HG02973 (cell line): Measurements from ENCODE around the gene CSF3R.

Experiments
- ATAC-seq: cut with Tn5 transposase; IDR thresholded peaks from one replicate; pipeline ENCODE4 v1.9.1; 2021; ENCODE audit warnings: moderate library complexity; ENCODE audit not compliant: unreplicated experiment

The CSF3R gene

DNA sequence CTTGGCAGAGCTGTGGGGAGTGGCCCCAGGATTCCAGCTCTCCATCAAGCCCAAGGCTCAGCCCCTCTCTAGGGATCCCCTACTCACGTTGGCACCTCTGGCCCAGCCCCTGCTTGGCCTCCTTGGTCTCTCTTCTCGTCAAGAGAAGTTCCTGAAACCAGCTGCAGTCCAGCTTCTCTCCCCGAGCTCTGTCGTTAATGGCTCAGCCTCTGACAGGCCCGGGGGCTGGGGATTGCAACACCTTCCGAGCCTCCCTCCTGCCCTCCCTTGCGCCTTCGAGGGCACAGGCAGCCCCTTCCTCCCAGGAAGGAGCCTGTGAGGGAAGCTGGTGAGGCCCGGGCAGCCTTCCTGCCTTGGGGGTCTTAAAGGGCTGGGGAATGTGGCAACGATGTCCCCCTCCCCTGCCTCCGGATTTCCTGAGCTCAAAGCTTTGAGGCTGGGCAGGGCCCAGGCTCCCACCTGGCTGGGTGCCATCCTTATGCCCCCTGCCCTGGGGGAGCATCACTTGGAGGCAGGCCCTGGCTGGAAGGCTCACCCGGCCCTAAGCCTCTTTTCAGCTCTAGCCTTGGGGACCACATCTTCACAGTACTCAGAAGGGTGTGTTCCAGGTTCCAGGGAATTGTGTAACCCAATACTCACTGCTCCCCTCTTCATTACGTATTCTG is at the start of gene CSF3R:
Gene CSF3R, minus strand, starts transcription at position 190 of the 665 bp plus-strand sequence. CDS start 3,417 bp downstream, outside the sequence.
- ATAC-seq: no peak

DNA sequence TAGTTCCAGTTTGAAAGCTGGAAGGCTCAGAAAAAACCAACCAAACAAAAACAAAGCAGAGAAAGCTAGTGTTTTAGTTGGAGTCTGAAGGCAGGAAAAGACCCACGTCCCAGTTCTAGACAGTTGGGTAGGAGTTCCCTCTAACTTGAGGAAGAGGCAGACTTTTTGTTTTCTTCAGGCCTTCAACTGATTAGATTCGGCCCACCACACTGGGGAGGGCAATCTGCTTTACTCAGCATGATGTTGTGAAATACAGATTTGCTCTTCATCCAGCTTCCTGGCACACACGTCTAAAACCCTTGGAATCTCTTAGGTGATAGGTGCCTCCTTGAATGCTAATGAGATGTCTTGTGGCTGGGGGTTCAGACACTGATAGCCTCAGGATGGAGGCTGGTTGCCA is 49.1 kb upstream of the CSF3R start:
- no peak for ATAC-seq

DNA sequence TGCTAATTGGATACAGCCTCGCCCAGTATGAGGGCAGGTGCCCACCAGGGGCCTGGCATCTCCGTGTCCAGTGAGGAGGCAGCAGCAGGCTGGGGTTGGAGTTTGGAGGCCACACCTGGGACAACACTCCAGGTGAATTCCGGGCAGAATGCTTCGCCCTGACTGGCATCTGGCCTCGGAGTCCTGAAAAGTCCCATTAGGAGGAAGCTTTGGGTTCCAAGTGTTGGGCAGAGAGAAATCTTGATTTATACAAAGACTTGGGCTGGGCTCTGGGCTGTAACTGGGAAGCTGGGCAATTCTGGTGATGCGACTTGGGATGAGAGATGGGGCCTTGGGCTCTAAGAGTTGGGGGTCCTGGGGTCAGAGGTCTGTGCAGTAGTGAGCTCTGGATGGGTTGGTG is 48.1 kb upstream of the CSF3R start:
- ATAC-seq: no peak

DNA sequence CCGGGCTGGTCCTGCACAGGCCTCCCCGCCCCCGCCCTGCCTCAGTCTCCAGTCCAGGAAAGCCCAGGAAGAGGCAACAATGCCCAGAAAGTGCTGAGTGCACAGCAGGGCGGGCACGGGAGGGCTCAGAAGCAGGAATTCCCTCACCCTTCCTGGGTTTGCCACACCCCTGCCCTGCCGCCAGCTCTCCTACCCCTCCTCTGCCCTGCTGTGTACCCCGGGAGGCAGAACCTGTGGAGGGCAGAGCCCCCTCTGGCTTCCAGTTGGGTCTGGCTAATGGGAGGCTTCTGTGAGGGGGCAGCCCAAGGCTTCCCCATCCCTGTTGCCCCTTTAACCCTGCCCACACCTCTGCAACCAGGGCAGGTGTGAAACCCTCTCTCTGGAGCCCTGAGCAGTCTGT is 47.5 kb upstream of the CSF3R start:
- no peak for ATAC-seq

DNA sequence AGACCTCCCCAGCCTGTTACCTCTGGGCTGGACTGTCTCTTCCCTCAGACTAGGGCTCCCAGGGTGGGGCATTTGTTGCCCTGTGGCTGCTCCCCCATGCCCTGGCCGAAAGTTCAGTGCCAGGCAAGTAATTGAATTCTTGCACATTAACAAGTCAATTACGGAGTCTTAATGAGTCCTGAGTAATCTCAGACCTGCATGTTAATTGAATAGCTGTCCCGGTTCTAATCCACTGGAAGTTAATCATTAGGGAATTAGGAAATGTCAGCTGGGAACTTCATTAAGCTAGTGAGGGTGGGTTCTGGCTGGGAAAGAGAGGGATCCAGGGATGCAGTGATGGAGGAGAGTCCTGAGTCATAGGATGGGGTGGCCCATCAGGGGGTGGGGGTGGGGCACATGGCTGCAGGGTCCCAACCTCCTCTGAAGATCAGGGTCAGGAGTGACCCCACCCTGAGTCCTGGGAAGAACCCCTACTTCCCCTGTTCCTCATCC is 47.1 kb upstream of the CSF3R start:
- no peak for ATAC-seq

DNA sequence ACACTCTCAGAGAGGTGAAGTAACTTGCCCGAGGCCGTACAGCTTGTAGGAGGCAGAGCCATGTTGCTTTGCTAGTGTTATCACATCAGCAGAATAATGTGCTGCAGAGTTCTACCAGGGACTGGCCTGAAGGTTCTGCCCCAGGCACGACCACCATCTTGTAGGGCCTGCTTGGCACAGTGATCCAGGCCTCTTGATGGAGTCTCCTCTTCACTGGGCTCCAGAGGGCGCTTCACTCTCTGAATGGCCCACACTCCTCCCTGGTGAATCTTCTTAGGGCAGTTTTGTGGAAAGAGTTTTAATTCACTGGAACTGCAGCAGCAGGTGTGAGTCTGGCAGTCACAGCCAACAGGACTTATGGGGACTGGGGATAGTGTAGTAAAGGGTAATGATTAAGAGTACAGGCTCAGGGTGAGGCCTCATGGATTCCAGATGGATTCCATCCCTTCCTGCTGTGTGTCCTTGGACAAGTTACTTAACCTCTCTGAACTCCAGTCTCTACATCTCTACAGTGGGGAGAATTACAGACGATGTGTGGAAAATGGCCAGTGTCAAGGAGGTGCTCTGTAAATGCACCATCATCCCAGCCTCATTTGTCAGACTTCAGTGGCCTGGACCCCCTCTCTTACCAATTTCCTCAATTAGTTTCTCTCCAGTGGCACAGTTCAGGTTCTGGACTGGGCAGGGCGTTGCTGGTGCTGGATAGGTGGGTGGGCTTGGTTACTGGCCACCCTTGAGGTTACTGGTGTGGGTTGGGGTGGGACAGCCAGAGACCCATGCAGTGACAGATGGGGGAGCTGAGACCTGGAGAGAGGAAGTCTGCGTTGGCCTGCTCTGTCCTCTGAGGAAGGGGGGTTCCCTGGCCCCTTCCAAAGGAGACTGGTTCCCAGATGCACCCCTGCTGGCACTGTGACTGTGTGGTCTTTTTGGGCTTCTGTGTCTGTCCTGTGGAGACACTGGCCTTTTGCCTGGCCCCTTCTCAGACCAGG is 45.9 kb upstream of the CSF3R start:
- ATAC-seq: no peak

DNA sequence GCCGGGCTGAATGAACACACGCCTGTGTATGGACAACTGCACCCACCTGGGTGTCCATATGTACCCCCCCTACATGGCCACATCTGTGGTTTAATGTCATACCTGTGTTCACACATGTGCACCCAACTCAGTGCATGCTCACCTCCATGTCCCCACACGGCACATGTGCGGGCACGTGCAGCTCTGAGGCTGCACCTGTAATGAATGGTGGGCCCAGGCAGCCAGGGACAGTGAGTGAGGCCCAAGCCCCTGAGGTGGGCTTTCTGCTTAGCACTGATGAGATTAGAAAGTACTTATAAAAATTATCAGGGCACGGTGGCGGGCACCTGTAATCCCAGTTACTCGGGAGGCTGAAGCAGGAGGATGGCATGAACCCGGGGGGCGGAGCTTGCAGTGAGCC is 42.5 kb upstream of the CSF3R start:
- no peak for ATAC-seq

DNA sequence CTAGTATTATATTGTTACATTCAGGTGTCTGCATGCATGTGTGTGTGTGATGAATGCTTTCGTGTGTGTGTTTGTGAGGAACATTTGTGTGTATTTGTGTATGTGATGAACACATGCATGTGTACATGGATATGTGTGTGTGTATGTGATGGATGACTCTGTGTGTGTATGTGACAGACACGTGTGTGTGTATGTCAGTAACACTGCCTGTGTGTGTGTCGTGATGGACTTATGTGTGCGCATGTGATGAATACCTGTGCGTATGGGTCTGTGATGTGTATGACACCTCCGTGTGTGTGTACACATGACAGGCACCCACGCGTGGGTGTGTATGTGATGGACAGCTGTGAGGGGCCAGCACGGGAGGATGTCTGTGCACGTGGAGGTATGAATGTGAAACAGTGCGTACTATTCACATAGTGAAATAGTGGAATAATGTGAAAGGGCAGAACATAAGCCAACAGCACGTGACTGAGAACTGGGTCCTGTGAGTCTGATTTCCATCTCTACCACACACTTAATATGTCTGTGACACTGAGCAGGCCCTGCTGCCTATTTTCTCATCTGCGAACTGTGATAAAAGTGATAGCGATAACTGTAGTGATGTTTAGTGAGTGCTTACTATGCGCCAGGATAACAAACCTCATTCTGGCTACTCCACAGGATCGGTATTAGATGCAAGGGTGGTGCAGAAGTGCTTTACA is 41.8 kb upstream of the CSF3R start:
- no peak for ATAC-seq

DNA sequence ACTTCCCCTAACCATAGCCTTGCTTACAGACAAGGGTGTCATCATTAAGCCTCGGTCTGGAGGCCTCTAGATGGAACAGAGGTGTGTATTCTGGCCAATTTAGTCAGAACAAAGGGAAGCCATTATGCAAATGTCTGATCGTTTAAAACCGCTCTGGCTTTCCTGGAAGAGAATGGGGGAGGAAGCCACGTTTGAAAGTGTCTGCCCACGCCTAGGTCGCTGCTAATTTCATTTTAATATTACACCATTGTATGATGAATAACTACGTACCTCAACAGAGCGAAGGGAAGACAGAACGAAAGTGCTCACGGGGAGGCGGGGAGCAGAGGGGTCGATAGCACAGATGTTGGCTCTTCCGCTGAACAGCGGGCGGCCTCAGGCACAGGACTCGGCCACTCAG is 41.1 kb upstream of the CSF3R start:
- ATAC-seq: no peak

DNA sequence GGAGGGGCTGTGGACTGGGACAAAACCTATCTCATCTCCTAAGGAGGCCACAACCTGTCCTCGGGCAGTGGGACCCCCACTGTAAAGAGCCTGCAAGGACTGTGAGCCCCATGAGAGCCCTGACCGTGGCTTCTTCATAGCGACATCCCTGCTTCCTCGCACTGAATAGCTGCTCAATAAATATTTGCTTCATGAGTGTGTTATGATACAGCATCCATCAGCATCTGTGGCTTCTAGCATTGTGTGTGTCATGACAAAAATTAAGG is 40.5 kb upstream of the CSF3R start:
- no peak for ATAC-seq

DNA sequence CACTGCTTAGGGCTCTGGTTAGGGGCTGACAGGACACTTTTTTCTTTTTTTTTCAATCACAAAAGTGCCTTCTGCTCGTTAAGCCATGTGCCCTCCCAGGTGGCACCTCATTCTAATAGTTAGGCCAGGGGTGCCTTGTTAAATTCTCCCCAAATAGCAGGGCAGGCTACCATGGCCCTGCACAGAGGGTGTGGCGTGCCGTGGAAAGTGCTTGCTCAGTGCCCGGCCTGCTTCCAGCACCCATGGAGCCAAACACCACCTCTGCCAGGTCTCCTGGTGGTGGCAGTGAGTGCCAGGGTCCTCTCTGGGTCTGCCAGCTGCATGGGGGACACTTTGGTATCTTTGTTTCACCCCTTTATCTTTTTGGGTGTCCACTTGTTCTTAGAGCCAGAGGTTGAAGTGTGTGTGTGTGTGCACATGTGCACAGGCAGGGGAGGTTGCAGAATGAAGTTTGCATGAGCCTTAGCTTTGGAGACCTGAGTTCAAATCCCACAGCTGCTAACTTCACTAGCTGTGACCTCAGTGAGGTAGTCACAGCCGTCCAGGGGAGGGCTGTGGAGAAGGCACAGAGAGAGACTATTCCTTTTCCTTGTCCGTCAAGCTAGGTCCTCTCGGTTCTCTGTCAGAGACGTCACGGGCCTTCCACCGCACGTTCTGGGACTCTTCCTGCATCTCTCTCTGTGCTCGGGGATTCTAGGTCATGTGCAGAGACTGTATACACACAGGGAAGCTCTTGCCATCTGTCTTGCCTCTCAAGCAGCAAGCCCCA is 39.9 kb upstream of the CSF3R start:
- no peak for ATAC-seq

DNA sequence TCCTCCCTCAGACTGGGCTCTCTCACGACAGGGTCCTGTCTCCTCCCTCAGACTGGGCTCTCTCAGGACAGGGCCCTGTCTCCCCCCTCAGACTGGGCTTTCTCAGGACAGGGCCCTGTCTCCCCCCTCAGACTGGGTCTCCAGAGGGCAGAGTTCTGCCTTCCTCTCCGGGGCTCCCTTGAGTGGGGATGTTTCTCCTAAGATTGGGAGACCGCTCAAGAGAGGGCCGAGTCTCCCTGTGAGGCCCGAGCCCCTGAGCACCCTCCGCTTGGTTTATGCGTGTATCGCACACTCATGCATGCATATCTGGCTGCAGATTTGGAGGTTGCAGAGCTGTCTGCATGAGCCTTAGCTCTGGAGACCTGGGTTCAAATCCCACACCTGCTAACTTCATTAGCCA is 39.3 kb upstream of the CSF3R start:
- ATAC-seq: no peak

DNA sequence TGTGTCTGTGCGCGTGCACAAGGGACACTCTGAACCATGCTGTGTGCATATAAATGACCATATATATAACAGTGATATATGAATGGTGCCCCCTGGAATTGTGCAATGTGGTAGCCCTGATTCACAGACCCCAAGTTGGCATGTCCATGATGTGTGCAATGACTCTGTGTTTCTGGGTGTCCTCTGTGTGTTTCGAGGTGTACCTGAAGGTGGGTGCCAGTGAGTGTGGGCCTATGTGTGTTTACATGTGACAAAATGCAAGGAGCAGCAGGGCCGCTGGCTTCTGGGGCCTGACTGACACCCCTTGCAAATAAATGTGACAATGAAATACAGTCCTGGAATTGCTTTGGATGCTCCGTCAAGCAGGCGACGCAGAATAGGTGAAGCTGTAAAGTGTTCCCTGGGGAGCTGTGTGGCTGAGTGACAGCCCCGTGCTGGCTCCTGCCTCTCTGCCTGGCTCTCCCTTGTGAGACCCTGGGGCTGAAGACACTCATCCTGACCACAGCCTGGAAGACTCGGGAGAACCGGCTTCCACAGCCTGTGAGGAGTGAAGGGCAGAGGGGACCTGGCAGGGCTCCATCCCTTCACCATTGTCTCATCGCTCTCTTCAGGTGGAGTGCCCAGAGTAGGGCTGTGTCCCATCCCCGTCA is 38.2 kb upstream of the CSF3R start:
- ATAC-seq: no peak

DNA sequence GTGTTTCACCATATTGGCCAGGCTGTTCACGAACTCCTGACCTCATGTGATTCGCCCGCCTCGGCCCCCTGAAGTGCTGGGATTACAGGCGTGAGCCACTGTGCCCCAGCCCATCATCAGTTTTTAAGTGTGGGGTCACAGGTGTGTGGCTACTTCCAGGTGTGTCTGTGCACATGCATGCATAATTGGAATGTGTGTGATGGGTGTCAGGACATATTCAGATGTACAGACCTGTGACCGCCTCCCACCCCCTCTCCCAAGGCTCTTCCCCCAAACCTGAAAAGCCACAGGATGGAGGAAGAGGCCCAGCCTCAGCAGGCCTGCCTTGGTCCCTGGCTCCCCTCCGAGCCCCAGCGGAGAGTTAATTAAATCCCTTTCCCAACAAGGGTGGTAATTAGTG is 37.3 kb upstream of the CSF3R start:
- no peak for ATAC-seq

DNA sequence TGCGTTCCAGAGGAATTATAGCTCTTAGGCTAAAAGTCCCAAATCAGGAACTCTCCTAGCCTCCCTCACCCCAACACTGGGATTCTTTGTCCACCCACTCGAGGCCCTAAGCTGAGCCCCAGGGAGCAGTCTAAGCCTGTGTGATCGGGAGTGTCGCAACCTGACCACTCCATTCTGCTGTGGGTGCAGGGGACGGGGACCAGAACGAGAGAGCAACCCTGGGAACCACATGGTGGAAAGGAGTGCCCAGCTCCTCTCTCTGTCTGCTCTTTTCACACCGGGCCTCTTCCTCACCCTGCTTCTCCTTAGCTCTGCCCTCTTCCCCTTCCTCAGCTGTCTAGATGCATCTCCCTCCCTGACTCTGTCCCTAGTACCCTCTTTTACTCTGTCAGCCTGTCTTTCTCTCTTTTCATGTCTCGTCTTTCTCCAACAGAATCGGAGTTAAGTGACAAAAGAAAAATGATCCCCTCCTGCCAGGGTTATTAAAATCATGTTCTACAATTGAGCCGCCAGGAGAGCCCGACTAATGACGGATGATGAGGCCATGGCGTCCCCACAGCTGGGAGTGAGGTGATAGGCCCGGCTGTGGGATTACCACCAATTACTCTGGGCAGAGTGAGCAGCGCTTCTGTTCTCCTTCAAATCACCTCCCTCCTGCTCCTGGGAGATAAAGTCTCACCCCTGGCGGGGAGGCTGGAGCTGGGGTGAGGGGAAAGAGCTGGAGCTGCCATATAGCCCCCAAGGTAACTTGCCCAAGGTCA is 34.5 kb upstream of the CSF3R start:
- no peak for ATAC-seq

DNA sequence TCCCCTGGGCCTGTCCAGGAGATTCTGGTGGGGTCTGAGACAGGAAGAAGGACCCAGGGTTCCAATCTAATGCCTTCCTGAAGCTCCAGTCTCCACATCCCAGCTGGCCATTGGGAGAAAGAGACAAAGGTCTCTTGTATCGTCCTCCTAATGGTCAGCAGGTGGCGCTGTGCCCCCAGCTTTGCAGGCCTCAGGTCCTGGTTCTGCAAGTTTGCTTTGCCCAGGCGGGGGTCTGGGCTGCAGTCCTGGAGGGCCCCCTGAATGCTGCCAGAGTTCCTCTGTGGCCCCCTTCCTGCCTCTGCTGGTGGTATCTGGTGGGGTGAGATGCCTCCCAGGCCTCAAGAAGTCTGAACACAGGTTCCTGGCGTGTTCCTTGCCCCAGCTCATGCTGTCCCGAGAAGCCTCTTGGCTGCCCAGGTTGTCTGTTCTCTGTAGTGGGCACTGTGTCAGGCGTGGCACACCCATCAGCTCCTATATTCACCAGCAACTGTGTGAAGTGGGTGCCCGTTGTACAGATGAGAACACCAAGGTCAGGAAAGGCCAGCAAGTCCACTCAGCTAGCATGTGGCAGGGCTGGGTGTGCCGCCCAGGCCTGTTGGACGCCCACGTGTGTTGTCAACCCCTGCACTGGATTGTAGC is 33.8 kb upstream of the CSF3R start:
- ATAC-seq: no peak

DNA sequence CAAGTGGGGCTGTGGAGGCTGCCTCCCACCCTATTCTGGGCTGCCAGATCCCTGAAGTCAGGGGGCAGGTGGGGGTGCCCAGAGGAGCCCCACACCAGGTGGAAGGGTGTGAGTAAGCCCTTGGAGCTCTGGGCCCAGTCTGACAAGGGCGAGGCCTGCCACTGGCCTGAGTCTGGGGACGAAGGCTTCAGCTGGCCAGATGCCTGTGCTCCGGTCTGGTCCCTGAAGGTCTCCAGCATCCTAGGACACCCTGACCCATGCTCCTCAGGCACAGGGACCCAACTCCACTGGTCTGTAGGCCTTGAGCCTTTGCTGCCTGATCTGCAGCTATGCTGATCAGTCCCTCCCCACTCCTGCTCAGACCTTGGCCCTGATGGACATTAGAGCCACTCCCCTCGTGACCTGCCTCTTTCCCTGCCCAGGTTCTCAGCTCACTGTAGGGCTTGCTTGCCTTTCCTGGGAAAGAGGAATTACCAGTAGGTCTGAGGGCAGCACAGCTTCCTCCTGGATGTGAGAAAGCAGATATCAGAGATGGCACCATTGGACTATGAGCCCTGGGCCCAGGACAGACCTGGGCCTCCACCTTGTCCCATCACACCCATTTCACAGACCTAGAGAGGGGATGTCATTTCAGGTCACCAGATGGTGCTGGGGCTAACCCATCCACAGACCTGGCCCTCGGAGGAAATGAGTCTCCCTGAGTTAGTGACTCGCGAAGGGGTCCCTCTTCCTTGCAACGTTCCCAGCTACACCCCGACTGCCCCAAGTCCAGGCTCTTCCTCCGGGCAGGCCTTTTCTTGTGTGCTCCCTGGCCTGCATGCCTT is 32.8 kb upstream of the CSF3R start:
- ATAC-seq: no peak

DNA sequence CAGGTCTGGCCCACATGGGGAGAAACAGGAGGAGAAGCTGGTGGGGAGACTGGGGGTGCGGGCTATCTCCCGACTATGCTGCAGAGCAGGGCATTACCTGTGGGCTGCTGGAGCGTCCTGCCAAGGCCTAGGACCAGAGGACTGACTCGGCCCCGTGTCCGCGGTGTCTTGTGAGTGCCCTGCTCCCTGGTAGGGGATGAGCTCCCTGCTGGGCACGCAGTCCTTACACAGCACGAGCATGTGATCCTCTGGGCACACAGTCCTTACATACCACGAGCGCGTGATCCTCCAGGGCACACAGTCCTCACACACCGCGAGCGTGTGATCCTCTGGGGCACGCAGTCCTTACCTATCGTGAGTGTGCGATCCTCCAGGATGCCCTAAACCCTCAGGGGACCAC is 31.8 kb upstream of the CSF3R start:
- no peak for ATAC-seq
